Measurements from ENCODE around the gene TGFBR3. TPM values are rescaled to one million over a fixed set of nuclear protein-coding genes. Genes with fewer than 3 reads are reported as not detected.
A peak's percentile ranks its signal among the peaks of the same experiment; 100 is the strongest.

TGFBR3 gene
- total RNA-seq, 2 experiments from 2014 or later = 31.5 to 36.6 TPM

DNA sequence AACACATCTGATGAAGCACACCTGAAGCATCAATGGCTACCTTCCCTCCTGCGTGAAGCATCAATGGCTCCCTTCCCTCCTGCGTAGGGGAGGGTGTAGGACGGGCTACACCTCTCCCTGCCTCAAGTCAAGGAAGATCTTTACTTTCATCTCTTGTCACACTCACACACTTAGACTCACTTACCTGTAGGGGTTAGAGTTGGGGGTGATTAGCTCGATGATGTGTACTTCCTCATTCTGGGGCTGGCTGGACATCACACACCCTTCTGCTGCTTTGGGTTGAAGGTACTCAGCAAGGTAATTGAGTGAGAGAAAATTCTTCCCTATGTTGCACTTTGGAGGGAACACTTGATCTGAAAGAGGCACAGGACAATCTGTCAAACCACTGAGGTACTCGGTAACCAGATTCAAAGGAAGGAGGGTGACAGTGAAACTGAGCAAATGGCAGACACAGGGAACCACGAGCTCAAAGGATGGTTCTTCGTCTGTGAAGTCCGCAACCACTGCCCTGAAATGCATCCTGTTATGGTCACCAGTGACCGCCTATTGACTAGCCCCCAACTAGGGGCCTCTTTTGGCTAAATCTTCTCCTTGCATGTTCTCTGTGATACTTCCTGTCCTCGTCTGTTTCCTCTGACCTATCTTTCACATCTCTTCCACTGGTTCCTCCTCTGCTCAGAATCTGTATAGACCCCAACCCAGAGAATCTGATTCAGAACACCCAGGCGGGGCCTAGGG is 156.2 kb downstream of the TGFBR3 start:
- no peak for ATAC-seq (ENCODE audit: poor library complexity)
- Histone ChIP-seq H3K27ac (ENCODE audit: low read depth in 1 of 2, low read length in 2 of 2) (no peak overlapping the region), H3K4me3 (ENCODE audit: low read length) (no peak overlapping the region), H3K4me1 (ENCODE audit: insufficient read depth, low read length) (peaks cover 28% of the 10 kb centered on the region), H3K9me3 (ENCODE audit: control insufficient read depth in 1 of 2, insufficient read depth in 1 of 2, low read length in 2 of 2) (no peaks in the 10 kb centered on the region), H3K36me3 (ENCODE audit: insufficient read depth, low read length) (peaks cover 13% of the 10 kb centered on the region), H3K27me3 (ENCODE audit: control insufficient read depth in 1 of 2, insufficient read depth in 2 of 2, low read length in 2 of 2) (no peaks in the 10 kb centered on the region)
- DNase-seq = peak in 1 of 14 experiments; percentile 39
- Mint-ChIP-seq H3K9me3 (no peaks in the 10 kb centered on the region), H3K27ac (no peak overlapping the region), H3K4me1 (ENCODE audit: low read depth) (peaks cover 40% of the 10 kb centered on the region), H3K27me3 (no peaks in the 10 kb centered on the region), H3K36me3 (ENCODE audit: low read depth) (peaks cover 23% of the 10 kb centered on the region), H3K4me3 (no peak overlapping the region)
- intact Hi-C loops (cut with DNase I, micrococcal nuclease) = no loop called here
- POLR2A ChIA-PET = no interaction called here
- CTCF ChIA-PET = no interaction called here
- TF ChIP-seq, protein P1, sequence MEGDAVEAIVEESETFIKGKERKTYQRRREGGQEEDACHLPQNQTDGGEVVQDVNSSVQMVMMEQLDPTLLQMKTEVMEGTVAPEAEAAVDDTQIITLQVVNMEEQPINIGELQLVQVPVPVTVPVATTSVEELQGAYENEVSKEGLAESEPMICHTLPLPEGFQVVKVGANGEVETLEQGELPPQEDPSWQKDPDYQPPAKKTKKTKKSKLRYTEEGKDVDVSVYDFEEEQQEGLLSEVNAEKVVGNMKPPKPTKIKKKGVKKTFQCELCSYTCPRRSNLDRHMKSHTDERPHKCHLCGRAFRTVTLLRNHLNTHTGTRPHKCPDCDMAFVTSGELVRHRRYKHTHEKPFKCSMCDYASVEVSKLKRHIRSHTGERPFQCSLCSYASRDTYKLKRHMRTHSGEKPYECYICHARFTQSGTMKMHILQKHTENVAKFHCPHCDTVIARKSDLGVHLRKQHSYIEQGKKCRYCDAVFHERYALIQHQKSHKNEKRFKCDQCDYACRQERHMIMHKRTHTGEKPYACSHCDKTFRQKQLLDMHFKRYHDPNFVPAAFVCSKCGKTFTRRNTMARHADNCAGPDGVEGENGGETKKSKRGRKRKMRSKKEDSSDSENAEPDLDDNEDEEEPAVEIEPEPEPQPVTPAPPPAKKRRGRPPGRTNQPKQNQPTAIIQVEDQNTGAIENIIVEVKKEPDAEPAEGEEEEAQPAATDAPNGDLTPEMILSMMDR (IDR thresholded peaks at IDR 0.05) = no peak

DNA sequence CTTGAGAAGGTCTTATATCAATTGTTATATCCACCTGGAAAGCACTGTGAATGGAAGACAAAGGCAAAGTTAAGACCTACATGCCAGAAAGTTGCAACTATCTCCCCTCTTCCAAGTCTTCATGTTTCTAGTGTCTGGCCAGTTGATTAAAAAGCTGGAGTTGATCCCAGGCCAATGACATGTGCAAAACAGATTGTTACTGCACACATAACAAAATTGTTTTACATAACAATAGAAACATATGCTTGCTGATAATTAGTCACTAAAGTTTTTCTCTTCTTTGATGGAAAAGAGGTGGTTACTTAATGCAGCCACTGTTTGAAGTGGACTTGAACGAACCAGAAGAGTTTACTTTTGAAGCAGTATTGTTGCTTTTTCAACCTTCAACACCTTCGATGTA is 158.2 kb downstream of the TGFBR3 start:
- Histone ChIP-seq H3K9me3 (ENCODE audit: control insufficient read depth in 1 of 2, insufficient read depth in 1 of 2, low read length in 2 of 2) (no peaks in the 10 kb centered on the region), H3K36me3 (ENCODE audit: insufficient read depth, low read length) (peaks cover 13% of the 10 kb centered on the region), H3K27ac (ENCODE audit: low read depth in 1 of 2, low read length in 2 of 2) (no peak overlapping the region), H3K27me3 (ENCODE audit: control insufficient read depth in 1 of 2, insufficient read depth in 2 of 2, low read length in 2 of 2) (no peaks in the 10 kb centered on the region), H3K4me1 (ENCODE audit: insufficient read depth, low read length) (peaks cover 28% of the 10 kb centered on the region), H3K4me3 (ENCODE audit: low read length) (no peak overlapping the region)
- Mint-ChIP-seq H3K27me3 (no peaks in the 10 kb centered on the region), H3K4me3 (no peak overlapping the region), H3K9me3 (no peaks in the 10 kb centered on the region), H3K36me3 (ENCODE audit: low read depth) (peaks cover 27% of the 10 kb centered on the region), H3K4me1 (ENCODE audit: low read depth) (peaks cover 35% of the 10 kb centered on the region), H3K27ac (no peak overlapping the region)
- TF ChIP-seq, protein P1 (IDR thresholded peaks at IDR 0.05) = no peak
- intact Hi-C loops (cut with DNase I, micrococcal nuclease) = no loop called here
- ChIA-PET CTCF (no interaction called here), POLR2A (interaction anchor here (1.0 kb wide), 1 partner anchor 77 kb away, joined by 3 read pairs; no protein-coding TSS in a partner anchor)
- ATAC-seq (ENCODE audit: poor library complexity) (no peak), DNase-seq (no peak)

- H3K4me1 Mint-ChIP-seq (ENCODE audit: low read depth) = peaks cover 19% of the 10 kb centered on the region
- Histone ChIP-seq H3K27me3 (ENCODE audit: control insufficient read depth in 1 of 2, insufficient read depth in 2 of 2, low read length in 2 of 2) (no peaks in the 10 kb centered on the region), H3K27ac (ENCODE audit: low read depth in 1 of 2, low read length in 2 of 2) (no peak overlapping the region), H3K4me1 (ENCODE audit: insufficient read depth, low read length) (peaks cover 12% of the 10 kb centered on the region), H3K4me3 (ENCODE audit: low read length) (no peak overlapping the region), H3K9me3 (ENCODE audit: control insufficient read depth in 1 of 2, insufficient read depth in 1 of 2, low read length in 2 of 2) (no peaks in the 10 kb centered on the region), H3K36me3 (ENCODE audit: insufficient read depth, low read length) (peaks cover 18% of the 10 kb centered on the region)
- ATAC-seq (ENCODE audit: poor library complexity) (no peak), DNase-seq (no peak)
- H3K27ac Mint-ChIP-seq = no peak overlapping the region
- intact Hi-C loops (cut with DNase I, micrococcal nuclease) = no loop called here
- no peaks in the 10 kb centered on the region for H3K9me3 Mint-ChIP-seq
- no peak overlapping the region for H3K4me3 Mint-ChIP-seq
- TF ChIP-seq, protein P1 (IDR thresholded peaks at IDR 0.05) = no peak
- POLR2A ChIA-PET = no interaction called here
- CTCF ChIA-PET = interaction anchor here (1.2 kb wide), 1 partner anchor 31 kb away, joined by 6 read pairs; no protein-coding TSS in a partner anchor
- no peaks in the 10 kb centered on the region for H3K27me3 Mint-ChIP-seq
- H3K36me3 Mint-ChIP-seq (ENCODE audit: low read depth) = peaks cover 39% of the 10 kb centered on the region
Observed at GRCh38 chr1:91725989-91726721, 159.8 kb downstream of the TGFBR3 start.
